ENCODE results near the gene ASCL5. TPM values are rescaled to one million over a fixed set of nuclear protein-coding genes. Genes with fewer than 3 reads are reported as not detected.

ASCL5 gene
- total and polyA plus RNA-seq, 2 experiments from 2014 or later: not detected

DNA sequence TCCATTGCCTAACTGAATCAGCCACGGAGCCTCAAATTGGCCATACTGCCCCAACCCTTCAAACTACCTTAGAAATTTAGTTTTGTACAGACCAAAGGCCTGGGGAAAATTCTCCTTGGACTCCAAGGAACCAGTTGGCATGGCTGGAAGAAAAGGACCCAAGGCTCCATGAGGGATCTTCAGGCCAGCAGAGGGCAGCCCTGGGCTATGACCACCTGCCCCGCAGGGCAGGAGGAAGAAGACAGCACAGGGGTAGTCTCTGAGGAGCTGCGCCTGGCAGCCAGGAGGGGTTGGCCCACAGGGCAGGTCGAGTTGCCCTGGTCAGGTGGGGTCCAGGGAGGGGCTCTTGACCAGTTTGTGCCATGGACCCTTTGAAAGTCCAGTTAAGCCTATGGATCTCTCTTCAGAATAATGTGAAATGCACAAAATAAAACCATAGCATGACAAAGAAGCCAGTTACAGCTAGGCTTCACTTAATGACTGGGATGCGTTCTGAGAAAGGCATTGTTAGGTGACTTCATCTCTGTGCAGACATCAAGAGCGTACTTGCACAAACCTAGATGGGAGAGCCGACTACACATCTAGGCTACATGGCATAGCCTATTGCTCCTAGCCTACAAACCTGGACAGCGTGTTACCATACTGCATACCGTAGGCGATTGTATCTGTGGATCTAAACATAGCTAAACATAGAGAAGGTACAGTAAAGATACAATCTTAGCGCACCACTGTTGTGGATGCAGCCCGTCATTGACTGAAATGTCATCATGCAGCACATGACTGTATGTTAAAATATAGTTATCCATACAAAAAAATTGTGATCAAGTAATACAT lies 40.9 kb downstream of the ASCL5 start:
- Histone ChIP-seq H3K36me3 (replicated peaks; ENCODE audit: insufficient read depth, low read depth) (no peaks in the 10 kb centered on the region), H3K9me2 (replicated peaks; ENCODE audit: insufficient read depth) (no peaks in the 10 kb centered on the region), H3K4me3 (no peak overlapping the region), H3K27ac (no peak overlapping the region), H3K27me3 (no peaks in the 10 kb centered on the region), H3K4me2 (no peak overlapping the region), H3K9me3 (ENCODE audit: low read depth) (no peaks in the 10 kb centered on the region), H3K79me2 (no peaks in the 10 kb centered on the region), H4K20me1 (ENCODE audit: insufficient read depth, poor library complexity, severe bottlenecking) (no peaks in the 10 kb centered on the region), H2AFZ (no peak overlapping the region), H3K4me1 (ENCODE audit: insufficient read depth) (no peaks in the 10 kb centered on the region)
- TF ChIP-seq EZH2 (IDR thresholded peaks at IDR 0.05; ENCODE audit: borderline replicate concordance): no peak
- peak; percentile 49 for TF ChIP-seq CTCF (IDR thresholded peaks at IDR 0.05; ENCODE audit: poor library complexity)
- peak; percentile 70 for DNase-seq (ENCODE audit: low spot score)
- 73% methylated on average over 12 of the region's 12 CpGs for WGBS (ENCODE audit: low lambda C conversion rate, missing lambda C conversion rate)

GRCh38 chr1:201084295-201084694 lies 42.7 kb downstream of the ASCL5 start:
- Histone ChIP-seq H3K27me3 (no peaks in the 10 kb centered on the region), H3K9me2 (replicated peaks; ENCODE audit: insufficient read depth) (no peaks in the 10 kb centered on the region), H3K79me2 (no peaks in the 10 kb centered on the region), H3K4me1 (ENCODE audit: insufficient read depth) (no peaks in the 10 kb centered on the region), H4K20me1 (ENCODE audit: insufficient read depth, poor library complexity, severe bottlenecking) (no peaks in the 10 kb centered on the region), H3K9me3 (ENCODE audit: low read depth) (no peaks in the 10 kb centered on the region), H3K4me3 (no peak overlapping the region), H3K36me3 (replicated peaks; ENCODE audit: insufficient read depth, low read depth) (no peaks in the 10 kb centered on the region), H2AFZ (no peak overlapping the region), H3K27ac (no peak overlapping the region), H3K4me2 (no peak overlapping the region)
- TF ChIP-seq CTCF (IDR thresholded peaks at IDR 0.05; ENCODE audit: poor library complexity) (no peak), EZH2phosphoT487 (IDR thresholded peaks at IDR 0.05; ENCODE audit: low read depth, severe bottlenecking, unreplicated experiment) (no peak), EZH2 (IDR thresholded peaks at IDR 0.05; ENCODE audit: borderline replicate concordance) (no peak)
- 49% methylated on average over 6 of the region's 6 CpGs for whole genome bisulfite sequencing (ENCODE audit: low lambda C conversion rate, missing lambda C conversion rate)
- no peak for DNase-seq (ENCODE audit: low spot score)

GRCh38 chr1:201083741-201084140 lies 43.2 kb downstream of the ASCL5 start:
- no peak for TF ChIP-seq EZH2 (IDR thresholded peaks at IDR 0.05; ENCODE audit: borderline replicate concordance)
- TF ChIP-seq CTCF (IDR thresholded peaks at IDR 0.05; ENCODE audit: poor library complexity): no peak
- no peak for TF ChIP-seq EZH2phosphoT487 (IDR thresholded peaks at IDR 0.05; ENCODE audit: low read depth, severe bottlenecking, unreplicated experiment)
- Histone ChIP-seq H3K27ac (no peak overlapping the region), H4K20me1 (ENCODE audit: insufficient read depth, poor library complexity, severe bottlenecking) (no peaks in the 10 kb centered on the region), H3K27me3 (no peaks in the 10 kb centered on the region), H3K4me2 (no peak overlapping the region), H2AFZ (no peak overlapping the region), H3K9me3 (ENCODE audit: low read depth) (no peaks in the 10 kb centered on the region), H3K9me2 (replicated peaks; ENCODE audit: insufficient read depth) (no peaks in the 10 kb centered on the region), H3K4me3 (no peak overlapping the region), H3K79me2 (no peaks in the 10 kb centered on the region), H3K36me3 (replicated peaks; ENCODE audit: insufficient read depth, low read depth) (no peaks in the 10 kb centered on the region), H3K4me1 (ENCODE audit: insufficient read depth) (no peaks in the 10 kb centered on the region)
- 78% methylated on average over 3 of the region's 3 CpGs for WGBS (ENCODE audit: low lambda C conversion rate, missing lambda C conversion rate)
- no peak for DNase-seq (ENCODE audit: low spot score)
